GM21737 (cell line): ENCODE data around the gene CCDC74A.
"Not testable (repeated sequence)": the region's sequence is repeated elsewhere in the genome, so short reads cannot be mapped to it uniquely, and the experiment has no call there.

Source experiments
- ATAC-seq: cut with Tn5 transposase; IDR thresholded peaks from one replicate; pipeline ENCODE4 v1.9.1; 2021; ENCODE audit warnings: mild to moderate bottlenecking, moderate library complexity; ENCODE audit not compliant: unreplicated experiment

Gene CCDC74A

DNA sequence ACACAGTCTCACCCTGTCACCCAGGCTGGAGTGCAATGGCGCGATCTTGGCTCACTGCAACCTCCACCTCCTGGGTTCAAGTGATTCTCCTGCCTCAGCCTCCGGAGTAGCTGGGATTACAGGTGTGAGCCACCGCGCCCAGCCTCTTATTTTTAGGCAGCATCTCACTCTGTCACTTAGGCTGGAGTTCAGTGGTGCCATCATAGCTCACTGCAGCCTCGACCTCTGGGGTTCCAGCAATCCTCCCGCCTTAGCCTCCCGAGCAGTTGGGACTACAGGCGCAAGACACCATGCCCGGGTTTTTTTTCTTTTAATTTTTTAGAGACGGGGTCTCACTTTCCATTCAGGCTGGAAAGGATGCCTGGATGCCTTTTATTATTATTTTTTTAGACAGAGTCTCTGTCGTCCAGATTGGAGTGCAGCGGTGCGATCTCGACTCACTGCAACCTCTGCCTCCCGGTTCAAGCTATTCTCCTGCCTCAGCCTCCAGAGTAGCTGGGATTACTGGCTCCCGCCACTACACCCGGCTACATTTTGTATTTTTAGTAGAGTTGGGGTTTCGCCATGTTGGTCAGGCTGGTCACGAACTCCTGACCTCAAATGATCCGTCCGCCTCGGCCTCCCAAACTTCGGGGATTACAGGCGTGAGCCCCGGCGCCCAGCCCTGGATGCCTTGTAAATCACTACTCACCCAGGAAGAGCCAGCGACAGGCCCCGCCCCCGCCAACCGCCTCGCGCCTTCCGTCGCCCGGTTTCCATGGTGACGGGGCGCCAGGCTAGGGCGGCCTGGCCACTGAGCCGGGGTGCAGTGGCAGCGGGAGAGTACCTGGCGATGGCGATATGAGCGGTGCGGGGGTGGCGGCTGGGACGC, at the start of gene CCDC74A:
CCDC74A (plus strand) TSS at position 758 of the 871 bp plus-strand sequence; CDS start at position 841, 83 bp downstream.
- ATAC-seq, result peak; percentile 86

DNA sequence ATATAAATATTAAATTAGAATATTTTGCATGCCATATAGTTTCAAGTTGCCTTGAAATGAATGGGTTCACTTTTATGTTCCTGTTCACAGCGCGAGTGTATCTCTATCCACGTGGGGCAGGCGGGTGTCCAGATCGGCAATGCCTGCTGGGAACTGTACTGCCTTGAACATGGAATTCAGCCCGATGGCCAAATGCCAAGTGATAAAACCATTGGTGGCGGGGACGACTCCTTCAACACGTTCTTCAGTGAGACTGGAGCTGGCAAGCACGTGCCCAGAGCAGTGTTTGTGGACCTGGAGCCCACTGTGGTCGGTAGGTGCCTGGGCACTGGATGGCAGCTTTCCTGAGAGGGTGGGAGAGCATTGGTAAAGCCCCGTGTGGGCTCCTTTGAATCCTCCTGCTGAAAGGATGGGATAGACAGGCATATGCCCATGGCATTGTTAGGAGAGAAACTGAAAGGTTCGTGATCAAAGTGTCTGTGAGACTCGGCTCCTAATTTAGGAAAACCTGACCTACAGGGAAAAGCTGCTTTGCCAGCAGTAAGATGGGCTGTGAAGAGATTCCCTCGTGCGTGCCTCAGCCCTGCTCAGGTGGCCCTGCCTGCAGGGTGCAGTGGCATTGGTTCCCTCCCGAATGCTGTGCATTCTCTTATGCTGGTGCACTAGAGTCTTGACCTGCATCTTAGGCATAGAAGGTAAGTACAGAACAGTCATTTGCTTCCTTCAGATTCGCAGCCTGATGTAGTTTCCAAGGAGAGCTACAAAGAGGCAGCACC, 49.4 kb upstream of the CCDC74A start:
- not testable (repeated sequence) for ATAC-seq

DNA sequence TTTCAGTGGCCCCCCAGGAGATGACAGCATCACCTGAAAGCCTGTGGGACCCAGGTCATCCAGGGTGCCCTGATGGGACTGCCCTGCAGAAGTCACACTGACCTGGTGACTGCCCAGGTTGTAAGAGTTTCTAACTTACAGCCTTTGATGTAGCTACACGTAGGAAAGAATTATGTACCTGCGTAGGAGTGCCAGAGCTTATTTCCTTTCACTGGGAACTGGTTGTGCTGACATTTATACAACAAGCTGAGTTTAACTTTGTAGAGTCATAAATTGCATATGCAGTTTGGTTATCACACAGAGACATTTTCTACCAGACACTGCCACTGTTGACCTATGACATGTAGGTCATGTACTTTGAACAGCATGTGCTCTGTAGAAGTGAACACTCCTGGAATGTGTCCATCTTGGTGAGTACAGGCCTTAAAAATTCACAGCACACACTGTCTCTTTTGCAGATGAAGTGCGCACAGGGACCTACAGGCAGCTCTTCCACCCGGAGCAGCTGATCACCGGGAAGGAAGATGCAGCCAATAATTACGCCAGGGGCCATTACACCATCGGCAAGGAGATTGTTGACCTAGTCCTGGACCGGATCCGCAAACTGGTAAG, 48.7 kb upstream of the CCDC74A start:
- not testable (repeated sequence) for ATAC-seq

DNA sequence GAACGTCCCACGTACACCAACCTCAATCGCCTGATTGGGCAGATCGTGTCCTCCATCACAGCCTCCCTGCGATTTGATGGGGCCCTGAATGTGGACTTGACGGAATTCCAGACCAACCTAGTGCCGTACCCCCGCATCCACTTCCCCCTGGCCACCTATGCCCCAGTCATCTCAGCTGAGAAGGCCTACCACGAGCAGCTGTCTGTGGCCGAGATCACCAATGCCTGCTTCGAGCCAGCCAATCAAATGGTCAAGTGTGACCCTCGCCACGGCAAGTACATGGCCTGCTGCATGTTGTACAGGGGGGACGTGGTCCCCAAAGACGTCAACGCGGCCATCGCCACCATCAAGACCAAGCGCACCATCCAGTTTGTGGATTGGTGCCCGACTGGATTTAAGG, 47.3 kb upstream of the CCDC74A start:
- ATAC-seq, result not testable (repeated sequence)

DNA sequence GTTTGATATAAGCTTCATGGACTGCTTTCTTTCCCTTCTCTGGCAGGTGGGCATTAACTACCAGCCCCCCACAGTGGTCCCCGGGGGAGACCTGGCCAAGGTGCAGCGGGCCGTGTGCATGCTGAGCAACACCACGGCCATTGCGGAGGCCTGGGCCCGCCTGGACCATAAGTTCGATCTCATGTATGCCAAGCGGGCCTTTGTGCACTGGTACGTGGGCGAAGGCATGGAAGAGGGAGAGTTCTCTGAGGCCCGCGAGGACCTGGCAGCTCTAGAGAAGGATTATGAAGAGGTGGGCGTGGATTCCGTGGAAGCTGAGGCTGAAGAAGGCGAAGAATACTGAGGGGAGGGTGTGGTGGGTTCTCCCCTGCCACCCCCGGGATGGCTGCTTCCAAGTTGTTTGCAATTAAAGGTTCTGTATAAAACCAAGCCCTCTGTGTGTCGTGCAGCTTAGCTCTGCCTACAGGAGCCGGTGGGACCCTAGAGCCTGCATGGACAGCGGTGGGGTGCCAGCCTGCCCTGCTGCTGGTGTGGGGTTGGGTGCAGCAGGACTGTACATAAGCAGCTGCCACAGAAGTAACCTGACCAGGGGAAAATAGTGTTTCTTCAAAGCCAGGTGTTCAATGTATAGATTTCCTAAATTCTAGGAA, 45.1 kb upstream of the CCDC74A start:
- ATAC-seq, result not testable (repeated sequence)

DNA sequence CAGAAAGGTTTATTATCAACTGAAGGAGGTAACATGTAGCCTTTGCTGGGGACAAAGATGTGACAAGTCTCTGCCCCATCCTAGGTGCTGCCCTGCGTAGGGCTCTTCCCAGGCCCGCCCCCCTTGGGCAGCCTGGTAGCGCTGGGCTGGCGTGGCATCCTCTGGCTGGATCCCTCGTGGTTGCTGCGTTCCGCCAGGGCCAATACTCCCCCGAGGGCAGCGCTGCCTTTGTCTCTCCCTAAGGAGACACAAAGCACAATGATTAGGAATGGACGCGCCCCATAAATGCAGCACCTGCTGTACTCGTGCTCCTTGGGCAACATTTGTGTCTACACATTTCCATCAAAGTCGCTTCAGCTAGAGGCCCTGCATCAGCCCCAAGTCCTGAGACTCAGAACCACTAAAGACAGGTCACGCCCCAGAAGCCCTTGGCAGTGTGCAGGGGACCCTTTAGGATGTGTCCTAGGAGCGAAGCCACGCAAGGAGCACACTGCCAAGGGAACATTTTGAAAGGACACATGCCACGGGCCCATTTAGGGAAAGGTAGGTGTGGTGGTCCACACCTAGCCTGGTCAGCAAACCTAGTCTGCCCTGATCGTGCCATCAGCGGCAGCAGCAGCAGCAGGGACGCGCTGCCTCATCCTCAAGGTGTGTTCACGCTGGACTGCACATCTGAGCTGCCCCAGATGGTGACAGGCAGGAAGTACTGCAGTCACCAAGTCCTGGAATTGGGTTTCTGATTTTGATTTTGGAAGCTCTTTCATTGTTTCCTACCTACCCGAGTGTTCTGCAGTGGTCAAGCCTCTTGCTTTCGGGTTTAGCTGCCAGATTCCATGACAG, 43.5 kb upstream of the CCDC74A start:
- ATAC-seq, result not testable (repeated sequence)

DNA sequence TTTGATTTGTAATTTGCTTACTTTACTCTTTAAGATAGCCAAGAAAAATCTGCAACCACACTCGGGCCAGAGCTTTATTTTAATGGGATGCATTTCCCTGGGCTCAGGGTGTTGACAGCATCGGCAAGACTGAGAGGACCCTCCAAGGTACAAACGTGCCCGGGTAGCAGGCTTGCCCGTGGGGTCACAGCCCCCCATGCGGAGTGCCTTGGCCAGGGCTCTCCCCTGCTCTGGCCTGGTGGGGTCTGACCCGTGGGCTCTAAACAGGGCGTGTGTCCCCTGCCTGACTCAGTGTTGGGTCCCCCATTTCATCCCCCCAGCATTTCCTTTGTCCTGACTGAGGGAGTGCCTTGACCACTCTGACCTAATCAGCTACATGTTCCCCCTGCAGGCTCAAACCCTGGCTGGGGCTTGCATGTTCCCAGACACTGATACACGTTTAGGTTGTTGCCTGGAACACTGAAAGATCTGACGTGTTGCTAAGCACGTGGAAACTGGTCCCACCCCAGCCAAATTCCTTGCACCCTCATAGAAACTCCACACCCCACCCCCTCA, 42.7 kb upstream of the CCDC74A start:
- ATAC-seq, result not testable (repeated sequence)

DNA sequence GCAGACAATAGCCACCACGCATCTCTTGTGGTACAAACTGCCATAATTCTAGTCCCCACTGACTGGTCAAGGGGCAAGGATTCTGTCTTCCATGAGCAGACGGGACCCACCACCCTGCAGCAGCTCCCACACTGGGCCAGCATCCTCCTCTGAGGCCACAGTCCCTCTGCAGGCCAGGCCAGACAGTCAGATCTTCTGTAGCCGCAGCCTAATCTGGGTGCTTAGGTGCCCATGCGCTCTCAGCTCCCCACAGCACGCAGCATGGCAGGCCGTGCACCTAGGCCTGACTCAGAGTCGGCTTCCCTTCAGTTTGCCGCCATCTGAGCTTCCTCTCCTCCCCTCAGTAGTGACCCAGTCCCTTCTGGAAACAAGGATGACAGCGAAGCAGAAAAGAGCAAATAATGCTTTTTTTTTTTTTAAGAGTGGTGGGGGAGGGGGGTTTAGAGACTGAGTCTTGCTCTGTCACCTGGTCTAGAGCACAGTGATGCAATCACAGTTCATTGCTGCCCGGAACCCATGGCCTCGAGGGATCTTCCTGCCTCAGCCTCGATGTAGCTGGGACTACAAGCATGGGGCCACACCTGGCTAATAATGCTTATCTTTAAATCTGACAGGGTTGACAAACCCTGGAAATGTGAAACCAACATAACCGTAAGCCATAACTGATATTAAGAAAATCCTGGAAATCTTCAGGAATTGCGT, 41.3 kb upstream of the CCDC74A start:
- ATAC-seq, result not testable (repeated sequence)

DNA sequence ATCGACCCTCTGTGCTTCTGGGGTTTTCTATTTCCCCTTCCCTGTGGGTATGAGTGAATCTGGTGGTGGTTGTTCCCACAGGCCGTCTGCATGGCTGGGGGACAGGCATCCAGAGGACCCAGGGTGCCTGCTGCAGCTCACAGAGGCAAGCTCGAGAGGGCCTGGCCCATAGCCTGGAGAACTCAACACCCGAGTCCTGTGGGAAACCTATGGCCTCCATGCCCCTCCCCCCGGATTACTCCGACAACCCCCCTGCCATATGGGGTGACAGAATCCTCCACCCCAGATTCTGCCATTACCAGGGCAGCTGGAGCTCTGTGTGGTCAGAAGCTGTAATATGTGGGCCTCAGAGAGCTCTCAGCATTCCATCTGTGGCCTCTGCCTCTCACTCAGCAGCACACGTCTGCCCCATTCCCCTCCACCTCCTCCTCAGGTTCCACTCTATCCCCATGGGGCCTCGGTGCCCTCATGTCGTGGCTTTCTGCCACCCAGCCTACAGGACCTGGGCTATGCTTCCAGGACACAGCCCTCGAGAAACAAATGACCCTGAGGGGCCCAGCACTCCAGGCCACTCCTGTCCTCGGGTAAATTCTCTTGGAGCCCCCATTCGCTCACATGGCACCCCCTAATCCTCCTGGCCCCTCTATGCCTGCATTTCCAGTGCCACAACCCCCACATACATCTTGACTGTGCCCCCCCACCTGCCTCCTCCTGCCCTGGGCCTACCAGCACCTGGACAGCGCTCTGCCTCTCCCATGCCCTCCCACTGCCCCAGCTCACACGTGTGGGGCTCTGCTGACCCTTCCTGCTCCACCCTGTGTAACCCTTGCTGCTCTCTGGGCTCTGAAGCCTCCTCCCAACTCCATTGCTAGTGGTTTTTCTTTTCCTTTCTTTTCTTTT, 39.1 kb upstream of the CCDC74A start:
- no peak for ATAC-seq

DNA sequence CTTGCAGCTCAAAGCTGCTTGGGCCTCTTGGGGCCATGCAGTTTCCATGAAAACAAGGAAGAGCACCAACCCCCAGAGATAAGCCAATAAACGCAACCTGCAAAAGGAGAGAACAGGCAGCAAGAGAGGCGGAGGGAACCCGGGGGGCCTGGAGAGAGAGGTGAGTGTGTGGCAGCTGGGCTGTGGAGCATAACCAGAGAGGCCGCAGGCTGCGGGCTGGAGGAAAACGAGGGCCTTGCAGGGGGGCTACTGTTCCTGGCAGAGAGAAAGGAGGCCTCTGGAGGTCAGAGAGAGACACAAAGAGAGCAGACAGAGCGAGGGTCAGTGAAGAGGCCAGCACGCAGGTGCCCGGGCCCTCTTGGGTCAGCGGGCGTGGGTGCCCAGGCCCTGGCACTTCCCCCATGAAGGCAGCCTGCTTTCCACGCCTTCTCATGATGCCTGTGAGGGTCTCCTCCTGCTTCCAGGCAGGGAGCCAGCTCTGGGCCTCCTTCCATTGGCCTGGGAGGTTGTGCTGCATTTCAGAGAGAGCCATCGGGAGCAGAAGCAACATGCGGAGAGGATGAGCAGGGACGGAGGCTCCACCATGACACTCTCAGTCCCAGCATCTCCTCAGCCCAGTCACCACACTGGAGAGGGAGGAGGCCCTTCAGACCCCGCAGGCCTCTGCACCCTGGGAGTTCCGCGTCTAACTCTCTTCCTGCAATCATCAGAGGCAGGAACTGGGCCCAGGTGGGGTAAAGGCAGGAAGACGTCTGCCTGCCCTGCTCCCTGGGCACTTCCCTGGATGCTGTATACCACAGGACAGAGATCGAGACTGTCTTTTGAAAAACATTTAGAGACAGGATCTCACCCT, 36.8 kb upstream of the CCDC74A start:
- ATAC-seq, result not testable (repeated sequence)

DNA sequence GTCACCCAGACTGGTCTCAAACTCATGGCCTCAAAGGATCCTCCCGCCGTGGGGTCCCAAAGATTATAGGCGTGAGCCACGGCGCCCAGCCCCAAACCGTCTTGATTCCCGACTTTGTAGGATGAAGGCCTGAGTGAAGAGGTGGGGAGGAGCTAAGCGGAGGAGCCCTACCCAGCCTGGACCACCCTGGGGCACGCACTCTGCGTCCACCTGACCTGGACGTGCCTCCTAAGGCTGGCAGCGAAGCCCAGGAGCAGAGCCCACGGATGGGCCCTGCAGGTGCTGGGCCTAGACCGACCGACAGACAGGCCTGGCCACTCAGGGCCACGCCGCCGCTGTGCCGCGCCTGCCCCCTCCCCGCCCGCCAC, 36.2 kb upstream of the CCDC74A start:
- not testable (repeated sequence) for ATAC-seq

DNA sequence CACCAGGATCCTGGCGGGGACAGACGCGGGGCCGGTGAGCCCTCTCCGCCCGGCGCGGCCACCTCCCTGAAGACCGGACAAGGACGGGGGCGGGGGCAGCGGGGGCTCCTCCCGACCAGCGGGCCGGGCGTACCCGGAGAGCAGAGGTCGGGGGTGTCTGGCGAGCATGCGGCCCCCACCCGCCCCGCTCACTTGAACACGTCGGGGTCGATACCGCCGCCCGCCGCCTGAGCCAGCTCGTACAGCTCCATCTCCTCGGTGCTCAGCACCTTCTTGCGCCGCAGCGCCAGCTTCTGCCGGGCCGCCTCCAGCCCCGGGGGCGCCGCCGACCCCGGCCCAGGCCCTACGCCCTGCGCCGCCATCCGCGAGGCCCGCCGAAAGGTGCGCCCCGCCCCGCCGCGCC, 35.7 kb upstream of the CCDC74A start, which contains the start of gene MZT2A:
MZT2A (minus strand) TSS at position 383 of the 403 bp plus-strand sequence; CDS start at position 362, 21 bp downstream.
- peak; percentile 6 for ATAC-seq

DNA sequence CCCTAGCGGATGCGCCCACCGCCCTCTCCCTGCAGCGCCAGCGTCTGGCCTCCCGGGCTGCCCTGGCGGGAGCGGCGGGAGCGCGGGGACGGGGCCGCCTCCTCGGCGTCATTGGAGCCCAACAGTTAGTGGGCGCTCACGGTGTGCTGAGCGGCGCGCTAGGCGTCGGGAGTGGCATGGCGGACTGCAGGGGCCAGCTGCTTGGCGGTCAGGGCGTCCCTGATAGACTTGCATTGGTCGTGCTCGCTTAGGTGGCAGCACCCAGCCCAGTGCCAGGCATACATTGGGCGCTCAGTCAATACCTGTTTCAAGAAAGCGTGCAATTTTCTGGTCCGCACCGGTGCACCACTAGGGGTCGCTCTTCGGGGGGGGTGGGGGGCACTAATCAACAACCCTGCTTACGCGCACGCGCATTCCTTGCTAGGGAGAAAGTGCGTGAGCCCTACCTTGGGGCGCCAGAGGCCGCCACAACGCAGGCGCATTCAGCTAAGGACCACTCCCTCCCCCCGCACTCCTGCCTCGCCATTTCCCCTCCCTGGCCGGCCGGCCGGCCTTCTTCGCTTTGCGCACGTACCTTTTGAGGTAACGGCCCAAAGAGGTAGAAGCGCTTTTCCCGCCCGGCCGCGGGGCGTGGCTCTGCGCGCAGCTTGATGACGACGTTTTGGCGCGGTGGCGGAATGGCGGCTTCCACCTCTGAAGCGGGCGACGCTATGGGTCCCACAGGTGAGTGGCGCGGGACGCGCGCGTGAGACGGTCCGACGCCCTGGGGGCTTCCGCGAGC, 35.1 kb upstream of the CCDC74A start:
- peak; percentile 64 for ATAC-seq

DNA sequence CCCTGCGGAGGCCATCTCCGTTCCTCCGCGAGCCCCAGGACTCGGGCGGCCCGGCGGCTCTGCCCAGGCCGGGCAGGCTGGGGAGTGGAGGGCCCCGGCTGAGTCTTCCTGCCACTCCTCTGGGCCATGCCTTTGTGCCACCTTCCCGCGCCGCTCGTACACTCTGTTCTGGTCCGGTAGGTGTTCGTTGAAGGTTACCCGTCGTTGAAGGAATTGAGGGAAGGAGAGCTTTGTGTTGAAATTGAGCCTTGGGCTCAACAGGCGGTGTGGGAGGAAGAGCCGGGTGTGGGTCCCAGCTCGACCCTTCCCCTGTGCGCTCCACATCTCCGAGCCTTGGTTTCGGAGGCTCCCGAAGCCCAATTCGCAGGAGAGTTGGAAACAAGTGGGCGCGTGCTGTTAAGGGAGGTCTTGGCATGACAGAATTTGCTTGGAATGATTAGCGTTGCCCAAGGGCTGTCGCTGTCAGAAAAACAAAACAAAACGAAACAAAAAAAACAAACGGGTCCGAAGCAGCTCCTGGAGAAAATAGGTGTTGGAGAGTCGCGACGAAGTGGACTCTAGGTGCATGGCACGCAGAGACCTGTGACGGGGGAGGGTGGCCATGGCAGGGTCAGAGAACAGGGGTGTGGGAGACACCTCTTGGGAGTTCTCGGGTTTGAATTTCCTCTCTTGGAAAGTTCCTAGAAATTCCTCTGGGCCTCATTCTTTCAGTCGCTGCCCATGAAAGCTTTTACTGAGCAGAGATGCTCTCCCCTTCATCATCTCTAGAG, 34.3 kb upstream of the CCDC74A start:
- ATAC-seq, result peak; percentile 21

DNA sequence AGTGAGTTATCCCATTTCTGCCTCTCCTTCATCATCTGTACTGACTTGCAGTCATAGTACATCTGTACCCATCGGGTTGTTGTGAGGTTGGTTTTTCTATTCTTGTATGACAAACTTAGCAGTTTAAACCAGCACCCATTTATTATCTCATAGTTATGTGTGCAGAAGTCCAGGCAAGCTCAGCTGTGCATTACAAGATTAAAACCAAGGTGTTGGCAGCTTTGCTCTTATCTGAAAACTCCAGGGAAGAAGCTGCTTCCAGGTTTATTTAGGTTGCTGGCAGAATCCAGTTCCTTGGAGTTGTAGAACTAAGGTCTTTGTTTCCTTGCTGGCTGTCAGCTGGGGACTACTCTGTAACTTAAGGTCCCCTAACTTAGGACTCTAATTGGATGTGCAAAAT, 32.2 kb upstream of the CCDC74A start:
- ATAC-seq, result not testable (repeated sequence)
